CD4-positive, alpha-beta T cell (primary cell): ENCODE measurements around the gene PPP4R4. TPM values are rescaled to one million over a fixed set of nuclear protein-coding genes. Genes with fewer than 3 reads are reported as not detected.
"Not testable (repeated sequence)": the region's sequence is repeated elsewhere in the genome, so short reads cannot be mapped to it uniquely, and the experiment has no call there.

ENCODE experiments used
- ATAC-seq: fragments of 200-7000 bp; cut with Tn5 transposase; one replicate; pipeline ENCODE4 v1.10.0; 2022; ENCODE audit warnings: mild to moderate bottlenecking; ENCODE audit not compliant: poor library complexity
- CTCF ChIA-PET: fragments of 350-600 bp; sonication (Branson Sonifier 250); formaldehyde crosslinking; loops from one replicate; lab custom pipeline; 2021; ENCODE audit warnings: antibody characterized with exemption, inconsistent platforms; lab: Charles Lee
- POLR2A ChIA-PET: fragments of 350-600 bp; sonication (Branson Sonifier 250); formaldehyde crosslinking; loops from one replicate; lab custom pipeline; 2021; ENCODE audit warnings: antibody characterized with exemption, inconsistent platforms; lab: Charles Lee
- DNase-seq, 14 experiments: peaks; one replicate each; pipeline ENCODE4 v3.0.0-alpha.2; 2013 to 2020; ENCODE audit warnings: mixed read lengths in 2 of 14
- H3K27ac ChIP-seq, 2 donors: one replicate each; pipeline versions ENCODE4 v1.5.1 to v1.7.0; 2013; ENCODE audit warnings: low read length in 2 of 2, low read depth in 1 of 2, mild to moderate bottlenecking in 1 of 2
- H3K27me3 ChIP-seq, 2 experiments: 1 replicate in 1 of 2; 2 replicates in 1 of 2; pipeline versions ENCODE4 v1.6.1 to v1.7.0; 2013; ENCODE audit warnings: low read length in 2 of 2, control low read depth in 1 of 2, mild to moderate bottlenecking in 1 of 2, moderate library complexity in 1 of 2; ENCODE audit not compliant: insufficient read depth in 2 of 2, control insufficient read depth in 1 of 2
- H3K36me3 ChIP-seq: one replicate; pipeline ENCODE4 v1.6.1; 2013; ENCODE audit warnings: low read length, control low read depth; ENCODE audit not compliant: insufficient read depth
- H3K4me1 ChIP-seq: one replicate; pipeline ENCODE4 v1.6.1; 2013; ENCODE audit warnings: low read length, control low read depth; ENCODE audit not compliant: insufficient read depth
- H3K4me3 ChIP-seq: one replicate; pipeline ENCODE4 v1.5.1; 2013; ENCODE audit warnings: mild to moderate bottlenecking, low read length, moderate library complexity
- H3K9me3 ChIP-seq, 2 experiments: 1 replicate in 1 of 2; 2 replicates in 1 of 2; pipeline versions ENCODE4 v1.6.1 to v1.7.0; 2013; ENCODE audit warnings: low read length in 2 of 2, mild to moderate bottlenecking in 2 of 2, control low read depth in 1 of 2, moderate library complexity in 1 of 2; ENCODE audit not compliant: control insufficient read depth in 1 of 2, insufficient read depth in 1 of 2
- H3K27ac Mint-ChIP-seq: one replicate; pipeline ENCODE4 v1.8.0; 2020; ENCODE audit warnings: mixed read lengths
- H3K27me3 Mint-ChIP-seq: one replicate; pipeline ENCODE4 v1.8.0; 2021; ENCODE audit warnings: mixed read lengths
- H3K36me3 Mint-ChIP-seq: one replicate; pipeline ENCODE4 v1.8.0; 2021; ENCODE audit warnings: low read depth, mixed read lengths
- H3K4me1 Mint-ChIP-seq: one replicate; pipeline ENCODE4 v1.8.0; 2021; ENCODE audit warnings: low read depth, mixed read lengths
- H3K4me3 Mint-ChIP-seq: one replicate; pipeline ENCODE4 v1.8.0; 2020; ENCODE audit warnings: mild to moderate bottlenecking, mixed read lengths
- H3K9me3 Mint-ChIP-seq: one replicate; pipeline ENCODE4 v1.8.0; 2020; ENCODE audit warnings: mixed read lengths
- intact Hi-C, 2 experiments: fragments of 100-400 bp; cut with DNase I in 1 of 2; cut with micrococcal nuclease in 1 of 2; formaldehyde crosslinking; loops; one replicate each; pipeline versions ENCODE4 v1.15.1 to v1.9.0; 2023 to 2025; cut with DNase I, micrococcal nuclease
- total RNA-seq, 174 experiments: library from RNA in 2 of 174; stranded (reverse) in 2 of 174; gene quantifications; one replicate each; pipeline ENCODE4 v1.2.3 and lab custom pipeline; 2021 to 2026
- TF ChIP-seq, protein P1 (sequence below): fragments of 200-600 bp; IDR thresholded peaks from one replicate; pipeline ENCODE4 v1.8.0; 2022; ENCODE audit warnings: antibody characterized with exemption, mild to moderate bottlenecking

PPP4R4 gene
- total RNA-seq, 2 experiments from 2014 or later, result 3.5 to 4.3 TPM

DNA sequence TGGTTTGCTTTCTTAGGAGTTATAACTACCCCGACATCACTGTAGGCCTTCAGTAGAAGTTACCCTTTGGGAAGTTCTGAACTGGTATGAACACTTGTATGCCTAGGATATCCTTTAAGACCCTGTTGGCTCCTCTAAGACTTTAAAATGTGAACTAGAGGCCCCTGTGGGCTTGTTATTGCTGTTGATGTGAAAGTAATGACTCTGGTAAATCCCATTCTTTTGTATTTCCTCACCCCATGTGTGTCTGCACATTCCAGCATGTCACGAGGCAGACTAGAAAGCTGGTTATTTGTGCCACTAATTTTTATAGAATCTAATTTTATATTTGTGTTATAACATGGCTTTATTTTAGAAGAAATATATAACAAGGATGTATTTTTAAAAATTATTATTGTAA lies 70.1 kb downstream of the PPP4R4 start:
- no peaks in the 10 kb centered on the region for H3K9me3 Mint-ChIP-seq
- TF ChIP-seq, protein P1, sequence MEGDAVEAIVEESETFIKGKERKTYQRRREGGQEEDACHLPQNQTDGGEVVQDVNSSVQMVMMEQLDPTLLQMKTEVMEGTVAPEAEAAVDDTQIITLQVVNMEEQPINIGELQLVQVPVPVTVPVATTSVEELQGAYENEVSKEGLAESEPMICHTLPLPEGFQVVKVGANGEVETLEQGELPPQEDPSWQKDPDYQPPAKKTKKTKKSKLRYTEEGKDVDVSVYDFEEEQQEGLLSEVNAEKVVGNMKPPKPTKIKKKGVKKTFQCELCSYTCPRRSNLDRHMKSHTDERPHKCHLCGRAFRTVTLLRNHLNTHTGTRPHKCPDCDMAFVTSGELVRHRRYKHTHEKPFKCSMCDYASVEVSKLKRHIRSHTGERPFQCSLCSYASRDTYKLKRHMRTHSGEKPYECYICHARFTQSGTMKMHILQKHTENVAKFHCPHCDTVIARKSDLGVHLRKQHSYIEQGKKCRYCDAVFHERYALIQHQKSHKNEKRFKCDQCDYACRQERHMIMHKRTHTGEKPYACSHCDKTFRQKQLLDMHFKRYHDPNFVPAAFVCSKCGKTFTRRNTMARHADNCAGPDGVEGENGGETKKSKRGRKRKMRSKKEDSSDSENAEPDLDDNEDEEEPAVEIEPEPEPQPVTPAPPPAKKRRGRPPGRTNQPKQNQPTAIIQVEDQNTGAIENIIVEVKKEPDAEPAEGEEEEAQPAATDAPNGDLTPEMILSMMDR, result no peak
- H3K27ac Mint-ChIP-seq, result no peak overlapping the region

GRCh38 chr14:94264195-94264594 lies 90.1 kb downstream of the PPP4R4 start:
- Mint-ChIP-seq H3K36me3 (peaks cover 39% of the 10 kb centered on the region), H3K27me3 (peaks cover 13% of the 10 kb centered on the region)
- POLR2A ChIA-PET, H3K4me3 Mint-ChIP-seq, DNase-seq, ATAC-seq, H3K4me1 Mint-ChIP-seq, H3K27ac Mint-ChIP-seq, CTCF ChIA-PET, H3K9me3 Mint-ChIP-seq, intact Hi-C loops, H3K4me3 ChIP-seq, H3K4me1 ChIP-seq, H3K36me3 ChIP-seq, H3K27me3 ChIP-seq, H3K27ac ChIP-seq, H3K9me3 ChIP-seq: not testable (repeated sequence)

More for the DNA sequence above, 70.1 kb downstream of the PPP4R4 start:
- DNase-seq, result no peak
- no peak for ATAC-seq
- Mint-ChIP-seq H3K4me3 (no peak overlapping the region), H3K27me3 (peaks cover 11% of the 10 kb centered on the region), H3K4me1 (no peaks in the 10 kb centered on the region), H3K36me3 (peaks cover 10% of the 10 kb centered on the region)
- no peaks in the 10 kb centered on the region for H3K9me3 ChIP-seq
- CTCF ChIA-PET, result no interaction called here
- no peaks in the 10 kb centered on the region for H3K27me3 ChIP-seq
- intact Hi-C loops, result no loop called here
- H3K27ac ChIP-seq, result no peak overlapping the region
- POLR2A ChIA-PET, result no interaction called here
- H3K4me1 ChIP-seq, result no peaks in the 10 kb centered on the region
- H3K36me3 ChIP-seq, result no peaks in the 10 kb centered on the region
- no peak overlapping the region for H3K4me3 ChIP-seq

DNA sequence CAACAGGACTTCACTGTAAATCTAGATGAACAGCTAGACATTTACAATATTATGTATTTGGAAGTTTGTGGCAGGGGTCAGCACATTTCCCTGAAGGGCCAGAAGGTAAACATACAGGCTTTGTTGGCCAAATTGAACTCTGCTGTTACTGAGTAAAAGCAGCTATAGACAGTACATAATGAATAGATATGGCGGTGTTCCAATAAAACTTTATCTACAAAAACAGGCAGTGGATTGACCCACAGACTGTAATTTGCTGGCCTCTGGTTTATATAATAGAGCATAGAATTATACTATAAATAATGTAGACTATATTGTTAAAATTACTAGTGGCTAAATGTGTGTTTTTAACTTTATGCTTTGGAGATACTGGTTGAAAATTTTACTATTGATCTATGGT lies 93.2 kb downstream of the PPP4R4 start:
- Mint-ChIP-seq H3K27me3 (peaks cover 13% of the 10 kb centered on the region), H3K36me3 (peaks cover 30% of the 10 kb centered on the region), H3K27ac (no peak overlapping the region), H3K4me3 (no peak overlapping the region), H3K9me3 (peaks cover 2% of the 10 kb centered on the region), H3K4me1 (no peaks in the 10 kb centered on the region)
- DNase-seq (no peak), ATAC-seq (no peak)
- Histone ChIP-seq H3K9me3 (peaks cover 0 to 6% of the 10 kb centered on the region in 2 experiments), H3K4me1 (no peaks in the 10 kb centered on the region), H3K27me3 (peaks cover 0 to 3% of the 10 kb centered on the region in 2 experiments), H3K27ac (no peak overlapping the region), H3K4me3 (no peak overlapping the region), H3K36me3 (no peaks in the 10 kb centered on the region)
- intact Hi-C loops, result no loop called here
- CTCF ChIA-PET, result no interaction called here
- POLR2A ChIA-PET, result no interaction called here
- TF ChIP-seq, protein P1, result no peak

GRCh38 chr14:94268582-94268981 lies 94.5 kb downstream of the PPP4R4 start:
- H3K36me3 ChIP-seq, H3K4me1 Mint-ChIP-seq, H3K27ac Mint-ChIP-seq, intact Hi-C loops, H3K4me1 ChIP-seq, ATAC-seq, H3K4me3 Mint-ChIP-seq, CTCF ChIA-PET, DNase-seq, H3K9me3 Mint-ChIP-seq, POLR2A ChIA-PET, H3K27ac ChIP-seq, H3K27me3 ChIP-seq, H3K4me3 ChIP-seq, H3K9me3 ChIP-seq: not testable (repeated sequence)
- Mint-ChIP-seq H3K27me3 (peaks cover 13% of the 10 kb centered on the region), H3K36me3 (peaks cover 24% of the 10 kb centered on the region)
